ENCODE data around the gene KIF4A.

The KIF4A gene

DNA sequence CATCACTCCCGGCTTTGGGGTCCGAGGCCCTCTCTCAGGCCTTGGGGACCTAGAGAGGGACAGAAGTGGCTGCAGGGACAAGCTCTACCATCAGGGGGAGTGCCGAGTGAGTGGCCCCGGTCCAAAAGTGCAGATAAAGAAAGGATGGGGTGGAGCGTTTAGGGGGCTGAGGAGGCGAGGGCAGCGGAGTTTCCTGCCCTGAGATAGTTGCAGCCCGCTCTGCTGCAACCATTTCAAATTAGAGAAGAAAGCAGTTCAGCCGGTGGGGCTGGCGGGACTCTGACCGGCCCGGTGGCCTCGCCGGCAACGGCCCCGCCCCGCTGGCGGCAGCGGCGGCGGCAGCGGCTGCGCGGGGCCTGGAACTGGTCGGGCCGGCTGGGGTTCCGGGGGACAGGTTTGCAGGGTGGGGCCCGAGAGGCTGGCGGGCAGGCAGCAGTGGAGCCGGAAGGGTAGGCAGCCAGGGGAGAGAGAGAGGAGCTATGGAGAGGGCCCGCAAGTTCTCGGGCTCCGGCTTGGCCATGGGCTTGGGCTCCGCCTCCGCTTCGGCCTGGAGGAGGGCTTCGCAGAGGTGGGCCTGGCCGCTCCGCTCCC, 162.3 kb downstream of the KIF4A start:
- TF ChIP-seq GABPA (IDR thresholded peaks at IDR 0.05; ENCODE audit: low read depth) (no peak), CTCF (IDR thresholded peaks at IDR 0.05; ENCODE audit: insufficient read depth, low read length) (peak; percentile 15)
- Histone ChIP-seq H3K27ac (replicated peaks) (no peak overlapping the region), H3K27me3 (ENCODE audit: insufficient read depth, poor library complexity, severe bottlenecking) (peaks cover 8% of the 10 kb centered on the region), H3K4me3 (replicated peaks; ENCODE audit: insufficient read depth, low read length) (peak overlapping the region; percentile 21)
- no peak for DNase-seq (ENCODE audit: low read depth in 1 of 2, low spot score in 1 of 2)

GRCh38 chrX:70453024-70453618, 163.2 kb downstream of the KIF4A start:
- Histone ChIP-seq H3K27me3 (ENCODE audit: insufficient read depth, poor library complexity, severe bottlenecking) (peaks cover 8% of the 10 kb centered on the region), H3K27ac (replicated peaks) (no peak overlapping the region), H3K4me3 (replicated peaks; ENCODE audit: insufficient read depth, low read length) (no peak overlapping the region)
- TF ChIP-seq CTCF (IDR thresholded peaks at IDR 0.05; ENCODE audit: insufficient read depth, low read length) (no peak), GABPA (IDR thresholded peaks at IDR 0.05; ENCODE audit: low read depth) (no peak), POLR2AphosphoS5 (IDR thresholded peaks at IDR 0.05; ENCODE audit: low read depth) (no peak), SPI1 (IDR thresholded peaks at IDR 0.05; ENCODE audit: borderline replicate concordance, low read depth) (no peak), REST (IDR thresholded peaks at IDR 0.05; ENCODE audit: insufficient replicate concordance, low read depth) (no peak)
- no peak for DNase-seq (ENCODE audit: low read depth in 1 of 2, low spot score in 1 of 2)

GRCh38 chrX:70454441-70455365, 164.8 kb downstream of the KIF4A start:
- Histone ChIP-seq H3K4me3 (replicated peaks; ENCODE audit: insufficient read depth, low read length) (no peak overlapping the region), H3K27me3 (ENCODE audit: insufficient read depth, poor library complexity, severe bottlenecking) (peaks cover 8% of the 10 kb centered on the region), H3K27ac (replicated peaks) (no peak overlapping the region)
- peak in 1 of 2 experiments; percentile 9 for DNase-seq (ENCODE audit: low read depth in 1 of 2, low spot score in 1 of 2)
- no peak for TF ChIP-seq SPI1 (IDR thresholded peaks at IDR 0.05; ENCODE audit: borderline replicate concordance, low read depth)
- TF ChIP-seq CTCF (IDR thresholded peaks at IDR 0.05; ENCODE audit: insufficient read depth, low read length) = peak; percentile 64

- Histone ChIP-seq H3K4me3 (replicated peaks; ENCODE audit: insufficient read depth, low read length) (no peak overlapping the region), H3K27ac (replicated peaks) (no peak overlapping the region), H3K27me3 (ENCODE audit: insufficient read depth, poor library complexity, severe bottlenecking) (peaks cover 8% of the 10 kb centered on the region)
- DNase-seq (ENCODE audit: low read depth in 1 of 2, low spot score in 1 of 2) = no peak
- no peak for TF ChIP-seq GABPA (IDR thresholded peaks at IDR 0.05; ENCODE audit: low read depth)
- no peak for TF ChIP-seq POLR2AphosphoS5 (IDR thresholded peaks at IDR 0.05; ENCODE audit: low read depth)
- TF ChIP-seq CTCF (IDR thresholded peaks at IDR 0.05; ENCODE audit: insufficient read depth, low read length) = no peak
- no peak for TF ChIP-seq SPI1 (IDR thresholded peaks at IDR 0.05; ENCODE audit: borderline replicate concordance, low read depth)
- no peak for TF ChIP-seq REST (IDR thresholded peaks at IDR 0.05; ENCODE audit: insufficient replicate concordance, low read depth)
Observed at GRCh38 chrX:70455366-70456202, 165.7 kb downstream of the KIF4A start.
